Uterus (tissue), 2 donors: ENCODE data around the gene FKBP3.

Experiments
- POLR2A ChIP-seq, 2 donors: fragments of 450-650 bp; IDR thresholded peaks; one replicate each; pipeline ENCODE4 v1.6.1; 2016; ENCODE audit warnings: antibody characterized with exemption in 2 of 2, mild to moderate bottlenecking in 1 of 2, moderate library complexity in 1 of 2
- TF ChIP-seq, protein P1 (sequence below), 4 experiments: fragments of 200-600 bp in 2 of 4; fragments of 450-650 bp in 2 of 4; sonication (generic) in 2 of 4; IDR thresholded peaks; one replicate each; pipeline ENCODE4 v1.5.1; 2016 to 2019; ENCODE audit warnings: antibody characterized with exemption in 4 of 4, mild to moderate bottlenecking in 2 of 4, moderate library complexity in 1 of 4

DNA sequence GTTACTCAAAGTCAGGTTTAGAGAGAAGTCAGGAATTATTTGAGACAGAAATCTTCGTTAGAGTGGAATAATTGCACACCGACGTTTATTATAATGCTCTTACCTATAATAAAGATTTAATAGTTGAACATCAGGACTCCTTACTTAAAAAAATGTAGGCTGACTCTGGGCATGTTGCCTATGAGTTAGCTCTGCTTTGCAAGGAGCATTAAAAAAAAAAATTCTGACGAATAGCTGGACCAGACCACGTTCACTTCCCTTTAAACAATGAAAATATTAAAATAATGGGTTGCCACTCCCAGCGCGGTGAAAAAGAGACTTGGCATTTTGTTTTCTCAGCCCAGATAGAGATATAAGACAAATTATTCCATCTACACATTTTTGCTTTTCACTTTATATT, 875 bp upstream of the FKBP3 start:
- TF ChIP-seq, protein P1, sequence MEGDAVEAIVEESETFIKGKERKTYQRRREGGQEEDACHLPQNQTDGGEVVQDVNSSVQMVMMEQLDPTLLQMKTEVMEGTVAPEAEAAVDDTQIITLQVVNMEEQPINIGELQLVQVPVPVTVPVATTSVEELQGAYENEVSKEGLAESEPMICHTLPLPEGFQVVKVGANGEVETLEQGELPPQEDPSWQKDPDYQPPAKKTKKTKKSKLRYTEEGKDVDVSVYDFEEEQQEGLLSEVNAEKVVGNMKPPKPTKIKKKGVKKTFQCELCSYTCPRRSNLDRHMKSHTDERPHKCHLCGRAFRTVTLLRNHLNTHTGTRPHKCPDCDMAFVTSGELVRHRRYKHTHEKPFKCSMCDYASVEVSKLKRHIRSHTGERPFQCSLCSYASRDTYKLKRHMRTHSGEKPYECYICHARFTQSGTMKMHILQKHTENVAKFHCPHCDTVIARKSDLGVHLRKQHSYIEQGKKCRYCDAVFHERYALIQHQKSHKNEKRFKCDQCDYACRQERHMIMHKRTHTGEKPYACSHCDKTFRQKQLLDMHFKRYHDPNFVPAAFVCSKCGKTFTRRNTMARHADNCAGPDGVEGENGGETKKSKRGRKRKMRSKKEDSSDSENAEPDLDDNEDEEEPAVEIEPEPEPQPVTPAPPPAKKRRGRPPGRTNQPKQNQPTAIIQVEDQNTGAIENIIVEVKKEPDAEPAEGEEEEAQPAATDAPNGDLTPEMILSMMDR (IDR thresholded peaks at IDR 0.05), result no peak
- TF ChIP-seq POLR2A (IDR thresholded peaks at IDR 0.05), result no peak
